HG03196 (cell line): ENCODE results near the gene CST8.

Experiments used
- ATAC-seq: cut with Tn5 transposase; IDR thresholded peaks from one replicate; pipeline ENCODE4 v1.9.1; 2021; ENCODE audit not compliant: unreplicated experiment

CST8 gene

DNA sequence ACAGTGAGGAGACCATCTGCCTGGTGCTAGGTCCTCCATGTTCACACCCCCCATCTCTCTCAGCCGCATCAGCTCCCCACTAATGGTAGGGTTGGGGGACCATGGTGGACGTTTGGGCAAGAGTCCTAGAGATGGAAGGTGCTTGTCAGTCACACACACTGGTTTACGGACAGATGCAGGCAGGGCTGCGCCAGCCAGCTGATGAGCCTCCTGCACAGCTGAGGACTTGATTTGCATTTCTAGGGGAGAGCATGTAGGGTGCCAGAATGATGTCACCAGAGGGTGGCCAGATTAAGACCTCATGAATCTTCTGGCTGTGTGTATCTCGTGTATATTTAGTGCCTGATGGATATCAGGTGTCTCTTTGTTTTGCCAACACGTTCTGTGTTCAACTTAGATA is 28.6 kb downstream of the CST8 start:
- ATAC-seq = no peak

DNA sequence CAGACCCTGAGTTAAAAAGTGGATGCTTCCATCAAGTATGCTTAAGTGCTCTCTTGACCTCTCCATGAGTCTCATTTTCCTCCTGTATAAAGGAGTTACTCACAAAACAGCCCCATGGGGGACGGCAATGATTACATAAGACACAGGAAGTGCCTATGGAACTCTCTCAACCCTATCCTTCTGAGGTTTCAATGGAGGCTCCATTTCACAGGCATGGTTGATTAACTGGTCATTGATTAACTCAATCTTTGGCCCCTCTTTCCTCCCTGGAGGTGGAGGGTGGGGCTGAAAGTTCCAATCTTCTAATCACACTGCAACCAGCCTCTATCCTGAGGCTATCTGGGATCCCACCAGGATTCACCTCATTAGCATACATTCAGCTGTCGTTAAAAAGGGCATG is 29.3 kb downstream of the CST8 start:
- ATAC-seq = no peak

DNA sequence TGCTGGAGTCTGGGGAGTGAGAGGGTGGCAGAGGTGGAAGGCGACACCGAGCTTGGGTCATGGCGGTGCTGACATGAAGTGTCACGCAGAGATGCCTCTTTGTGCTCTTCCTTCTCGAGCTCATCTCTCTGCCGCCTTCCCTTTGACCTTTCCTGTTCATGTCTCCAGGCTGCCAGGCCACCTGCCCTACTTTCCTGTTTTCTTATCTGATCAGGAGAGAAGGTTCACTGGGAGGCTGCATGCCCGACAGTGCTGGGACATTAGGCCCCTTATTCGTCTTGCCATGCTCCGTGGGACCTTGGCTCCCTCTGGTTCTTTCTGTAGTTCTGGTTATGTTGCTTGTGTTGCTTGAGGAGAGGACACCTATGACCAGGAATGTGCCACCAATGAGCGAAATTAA is 33.2 kb downstream of the CST8 start:
- ATAC-seq = no peak

- ATAC-seq = no peak
Observed at GRCh38 chr20:23526850-23527249, 35.9 kb downstream of the CST8 start.

DNA sequence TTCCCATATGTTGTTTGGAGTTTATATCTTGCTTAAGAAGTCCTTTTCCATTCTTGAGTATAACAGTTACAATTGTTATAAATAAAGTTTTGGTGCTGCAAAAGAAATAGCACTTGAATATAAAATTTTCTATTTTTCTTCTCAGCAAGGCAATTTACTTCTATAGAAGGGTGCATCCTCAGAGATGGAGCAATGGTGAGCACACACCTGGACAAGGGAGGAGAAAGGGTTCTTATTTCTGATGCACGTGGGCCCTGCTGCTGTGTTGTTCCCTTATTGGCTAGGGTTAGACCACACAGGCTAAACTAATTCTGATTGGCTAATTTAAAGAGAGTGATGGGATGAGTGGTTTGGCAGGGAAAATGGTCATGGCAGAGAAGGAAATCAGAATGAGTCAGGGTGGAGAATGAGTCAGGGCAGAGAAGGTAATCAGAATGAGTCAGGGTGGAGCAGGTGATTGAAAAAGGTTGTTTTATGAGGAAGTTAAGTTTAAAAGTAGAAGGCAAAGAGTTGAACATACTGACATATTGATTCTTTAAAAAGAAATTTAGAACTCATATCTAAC is 38.0 kb downstream of the CST8 start:
- no peak for ATAC-seq

DNA sequence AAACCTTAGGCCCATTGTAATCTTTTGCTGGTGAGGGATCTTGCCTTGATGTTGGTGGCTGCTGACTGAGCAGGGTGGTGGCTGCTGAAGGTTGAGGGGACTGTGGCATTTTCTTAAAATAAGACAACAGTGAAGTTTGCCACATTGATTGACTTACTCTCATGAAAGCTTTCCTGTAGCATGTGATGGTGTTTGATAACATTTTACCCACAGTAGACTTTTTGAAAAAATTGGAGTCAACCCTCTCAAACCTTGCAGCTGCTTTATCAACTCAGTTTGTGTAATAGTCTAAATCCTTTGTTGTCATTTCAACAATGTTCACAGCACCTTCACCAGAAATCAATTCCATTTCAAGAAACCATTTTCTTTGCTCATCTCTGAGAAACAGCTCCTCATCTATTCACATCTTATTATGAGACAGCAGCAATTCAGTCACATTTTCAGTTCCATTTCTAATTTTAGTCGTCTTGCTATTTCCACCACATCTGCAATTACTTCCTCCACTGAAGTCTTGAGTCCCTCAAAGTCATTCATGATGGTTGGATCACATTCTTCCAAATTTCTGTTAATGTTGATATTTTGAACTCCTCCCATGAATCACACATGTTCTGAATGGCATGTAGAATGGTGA is 40.1 kb downstream of the CST8 start:
- ATAC-seq = no peak

DNA sequence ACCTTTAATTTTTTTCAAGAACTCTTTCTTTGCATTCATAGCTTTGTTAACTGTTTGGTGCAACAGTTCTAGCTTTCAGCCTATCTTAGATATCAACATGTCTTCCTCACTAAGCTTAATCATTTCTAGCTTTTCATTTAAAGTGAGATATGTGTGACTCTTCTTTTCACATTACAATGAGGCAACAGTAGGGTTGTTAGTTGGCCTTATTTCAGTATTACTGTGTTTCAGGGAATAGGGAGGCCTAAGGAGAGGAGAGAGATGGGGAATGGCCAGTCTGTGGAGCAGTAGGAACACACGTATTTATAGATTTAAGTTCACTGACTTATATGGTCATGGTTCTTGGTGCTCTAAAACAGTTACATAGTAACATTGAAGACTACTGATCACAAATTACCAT is 41.6 kb downstream of the CST8 start:
- ATAC-seq = no peak

- no peak for ATAC-seq
Observed at GRCh38 chr20:23533161-23533560, 42.2 kb downstream of the CST8 start.

- no peak for ATAC-seq
Observed at GRCh38 chr20:23534801-23535593, 44.1 kb downstream of the CST8 start.

GRCh38 chr20:23536328-23536974 is 45.5 kb downstream of the CST8 start:
- ATAC-seq = no peak

DNA sequence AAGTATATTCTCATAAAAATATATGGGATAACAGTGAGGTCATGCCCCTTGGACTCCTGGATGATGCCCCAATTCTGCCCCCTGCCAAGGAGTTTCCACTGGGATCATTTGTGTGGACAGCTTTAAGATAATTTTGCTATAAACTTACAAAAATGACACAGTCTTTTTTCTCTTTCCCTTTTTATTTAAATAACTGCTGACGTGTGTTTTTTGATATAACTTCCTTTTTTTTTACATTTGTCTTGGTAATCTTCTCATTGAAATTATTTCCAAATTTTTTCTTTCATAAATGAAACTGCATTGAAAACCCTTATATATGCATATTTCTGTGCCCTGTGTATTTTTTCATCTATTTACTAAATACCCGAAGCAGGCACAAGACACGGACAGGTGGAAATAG is 46.1 kb downstream of the CST8 start:
- no peak for ATAC-seq

GRCh38 chr20:23540624-23541023 is 49.7 kb downstream of the CST8 start:
- no peak for ATAC-seq

- ATAC-seq = no peak
Observed at GRCh38 chr20:23541330-23541729, 50.4 kb downstream of the CST8 start.

DNA sequence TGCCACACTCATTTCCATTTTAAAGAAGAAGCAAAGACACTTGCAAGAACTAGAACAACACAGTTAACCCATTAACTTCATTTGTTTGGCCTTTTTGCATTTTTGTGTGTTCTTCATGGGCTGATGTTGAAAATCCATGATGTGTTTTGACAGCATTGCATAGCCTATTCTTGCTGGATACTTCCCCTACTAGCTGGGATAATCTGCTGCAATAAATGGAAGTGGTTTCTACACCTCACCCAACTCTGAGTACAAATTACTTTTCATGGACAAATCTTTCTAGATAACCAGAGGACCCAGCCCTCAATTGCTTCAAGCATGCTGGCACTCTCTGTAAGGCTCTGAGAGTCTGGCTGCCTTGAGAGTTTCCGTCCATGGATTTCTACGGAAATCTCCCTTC is 50.9 kb downstream of the CST8 start:
- no peak for ATAC-seq

GRCh38 chr20:23542801-23543200 is 51.9 kb downstream of the CST8 start:
- no peak for ATAC-seq

- no peak for ATAC-seq
Observed at GRCh38 chr20:23544133-23544532, 53.2 kb downstream of the CST8 start.
